Hippocampal formation (tissue), 2 donors: Measurements from ENCODE around the gene SARS2.
A peak's percentile ranks its signal among the peaks of the same experiment; 100 is the strongest.
"Not testable (repeated sequence)": the region's sequence is repeated elsewhere in the genome, so short reads cannot be mapped to it uniquely, and the experiment has no call there.

ENCODE experiments used
- DNase-seq, 2 donors: peaks; one replicate each; lab custom pipeline; 2025; lab: John Stamatoyannopoulos, UW

Gene SARS2

GRCh38 chr19:38946229-38947010 is 15.9 kb upstream of the SARS2 start:
- DNase-seq, result no peak

GRCh38 chr19:38945562-38946228 is 15.1 kb upstream of the SARS2 start:
- DNase-seq, result no peak

- no peak for DNase-seq
These were observed 14.5 kb upstream of the SARS2 start for GRCh38 chr19:38944981-38945506.

GRCh38 chr19:38942471-38943181 is 12.1 kb upstream of the SARS2 start:
- no peak for DNase-seq

GRCh38 chr19:38941979-38942378 is 11.4 kb upstream of the SARS2 start:
- no peak for DNase-seq

GRCh38 chr19:38941466-38941865 is 10.9 kb upstream of the SARS2 start:
- not testable (repeated sequence) for DNase-seq

GRCh38 chr19:38939957-38940356 is 9.4 kb upstream of the SARS2 start:
- DNase-seq, result no peak

GRCh38 chr19:38933544-38933943 is 3.0 kb upstream of the SARS2 start:
- no peak for DNase-seq

- no peak for DNase-seq
These were observed 2.0 kb upstream of the SARS2 start for GRCh38 chr19:38932425-38933179.

GRCh38 chr19:38931521-38931793 is 894 bp upstream of the SARS2 start:
- no peak for DNase-seq

- peak; percentile 98 to 99 for DNase-seq
These were observed 385 bp upstream of the SARS2 start, which contains the start of gene MRPS12 for GRCh38 chr19:38930776-38931520. TSS of gene MRPS12 (plus strand) at chr19:38930944. CDS start at chr19:38931295, 351 bp downstream.

GRCh38 chr19:38928391-38929001 is 2.1 kb downstream of the SARS2 start:
- no peak for DNase-seq

- no peak for DNase-seq
These were observed 6.2 kb downstream of the SARS2 start for GRCh38 chr19:38924388-38924787.

- DNase-seq, result no peak
These were observed 8.1 kb downstream of the SARS2 start for GRCh38 chr19:38922482-38922881.

- DNase-seq, result no peak
These were observed 8.9 kb downstream of the SARS2 start for GRCh38 chr19:38921420-38922274.

GRCh38 chr19:38920602-38921419 is 9.8 kb downstream of the SARS2 start:
- no peak for DNase-seq

GRCh38 chr19:38919837-38920601 is 10.5 kb downstream of the SARS2 start:
- no peak for DNase-seq

GRCh38 chr19:38918526-38918925 is 12.0 kb downstream of the SARS2 start:
- no peak for DNase-seq
